GM19438 (cell line): ENCODE results near the gene C4orf36.
"Not testable (repeated sequence)": the region's sequence is repeated elsewhere in the genome, so short reads cannot be mapped to it uniquely, and the experiment has no call there.

Source experiments
- ATAC-seq: cut with Tn5 transposase; IDR thresholded peaks from one replicate; pipeline ENCODE4 v1.9.1; 2021; ENCODE audit warnings: low read depth; ENCODE audit not compliant: unreplicated experiment

The C4orf36 gene

GRCh38 chr4:86917212-86918039 lies 25.2 kb upstream of the C4orf36 start:
- no peak for ATAC-seq

- ATAC-seq = no peak
These were observed 24.2 kb upstream of the C4orf36 start for GRCh38 chr4:86916392-86916791.

DNA sequence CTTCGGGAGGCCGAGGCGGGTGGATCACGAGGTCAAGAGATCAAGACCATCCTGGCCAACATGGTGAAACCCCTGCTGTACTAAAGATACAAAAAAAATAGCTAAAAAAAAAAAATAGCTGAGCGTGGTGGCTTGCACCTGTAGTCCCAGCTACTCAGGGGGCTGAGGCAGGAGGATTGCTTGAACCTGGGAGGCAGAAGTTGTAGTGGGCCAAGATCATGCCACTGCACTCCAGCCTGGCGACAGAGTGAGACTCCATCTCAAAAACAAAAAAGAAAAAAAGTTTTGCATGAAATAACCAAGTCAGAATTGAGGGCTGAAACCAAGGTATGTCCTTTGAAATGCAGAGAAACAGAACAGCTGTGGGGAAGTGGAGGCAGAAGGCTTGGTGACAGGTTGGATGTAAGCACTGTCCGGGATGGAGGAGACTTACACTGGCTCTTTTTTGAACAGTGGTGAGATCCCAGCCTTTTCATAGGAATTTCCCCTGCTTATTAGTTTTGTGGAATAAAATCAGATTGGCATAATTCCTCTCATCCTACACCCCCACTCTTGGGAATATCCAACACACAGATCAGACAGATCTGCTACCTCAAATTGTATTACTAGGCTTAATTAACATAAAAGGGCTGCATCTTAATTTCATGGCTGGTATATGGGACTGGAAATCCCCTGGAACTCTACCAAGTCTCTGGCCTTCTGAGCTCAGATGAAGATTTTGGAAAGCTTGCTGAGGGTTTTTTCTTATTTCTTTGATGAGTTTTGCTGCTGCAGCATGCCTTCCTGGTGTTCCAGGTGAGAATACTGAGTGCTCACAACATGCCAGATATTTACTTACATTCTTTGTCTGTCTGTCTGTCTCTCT lies 18.8 kb upstream of the C4orf36 start:
- ATAC-seq = no peak

- ATAC-seq = no peak
These were observed 18.1 kb upstream of the C4orf36 start for GRCh38 chr4:86910369-86910768.

GRCh38 chr4:86909546-86910295 lies 17.5 kb upstream of the C4orf36 start:
- no peak for ATAC-seq

GRCh38 chr4:86908251-86908657 lies 16.0 kb upstream of the C4orf36 start:
- no peak for ATAC-seq

- no peak for ATAC-seq
These were observed 9.6 kb upstream of the C4orf36 start for GRCh38 chr4:86901864-86902263.

GRCh38 chr4:86898562-86898961 lies 6.3 kb upstream of the C4orf36 start:
- no peak for ATAC-seq

DNA sequence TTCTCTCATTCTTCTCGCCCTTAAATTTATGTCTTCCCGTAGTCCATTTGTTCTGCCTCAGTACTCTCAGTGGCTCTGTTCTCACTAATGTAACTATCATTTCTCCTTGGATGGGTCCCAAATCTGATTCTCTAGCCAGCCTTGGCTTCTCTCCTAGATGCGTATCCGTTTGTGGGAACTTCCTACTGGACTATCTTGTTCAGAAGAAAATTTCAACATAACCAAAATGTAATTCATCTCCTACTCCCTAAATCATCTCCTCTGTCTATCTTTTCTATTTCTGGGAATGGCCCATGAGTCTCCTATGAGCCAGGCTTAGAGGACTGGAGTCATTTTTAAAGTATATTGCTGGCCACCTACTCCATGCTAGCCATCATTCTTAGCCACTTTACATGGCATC lies 4.4 kb upstream of the C4orf36 start:
- no peak for ATAC-seq

DNA sequence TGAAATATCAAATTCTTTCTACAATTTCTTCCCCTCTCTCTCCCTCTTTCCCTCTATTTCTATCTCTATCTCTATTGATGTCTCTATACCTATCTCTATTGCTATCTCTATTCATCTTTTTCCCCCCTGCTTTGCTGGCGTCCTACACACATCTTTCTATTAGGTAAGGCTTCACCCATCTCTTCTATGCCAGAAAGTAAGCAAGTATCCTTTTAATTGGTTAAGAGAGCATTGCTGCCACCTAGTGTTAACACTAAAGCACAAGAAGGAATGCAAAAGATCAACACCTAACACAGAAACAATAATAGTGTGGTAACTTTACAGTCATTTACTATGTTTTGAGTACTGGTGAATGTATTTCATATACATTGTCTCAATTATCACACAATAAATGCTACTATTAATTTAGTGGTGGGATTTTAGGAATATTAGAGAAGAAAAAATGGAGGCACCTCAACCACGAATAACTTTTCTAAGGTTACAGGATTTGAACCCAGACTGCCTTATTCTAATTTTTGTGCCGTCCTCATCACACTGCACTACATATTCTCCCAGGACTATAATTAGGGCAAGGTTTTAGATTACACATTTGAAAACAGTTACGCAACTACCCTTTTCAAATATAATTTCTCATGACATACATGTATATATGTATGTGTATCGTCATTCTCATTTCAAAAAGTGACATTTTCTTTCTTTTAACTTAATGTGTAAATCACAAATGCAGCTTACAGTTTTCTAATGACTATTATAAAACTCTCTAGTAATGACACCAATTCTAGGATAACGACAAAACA lies 3.7 kb upstream of the C4orf36 start:
- peak; percentile 49 for ATAC-seq

DNA sequence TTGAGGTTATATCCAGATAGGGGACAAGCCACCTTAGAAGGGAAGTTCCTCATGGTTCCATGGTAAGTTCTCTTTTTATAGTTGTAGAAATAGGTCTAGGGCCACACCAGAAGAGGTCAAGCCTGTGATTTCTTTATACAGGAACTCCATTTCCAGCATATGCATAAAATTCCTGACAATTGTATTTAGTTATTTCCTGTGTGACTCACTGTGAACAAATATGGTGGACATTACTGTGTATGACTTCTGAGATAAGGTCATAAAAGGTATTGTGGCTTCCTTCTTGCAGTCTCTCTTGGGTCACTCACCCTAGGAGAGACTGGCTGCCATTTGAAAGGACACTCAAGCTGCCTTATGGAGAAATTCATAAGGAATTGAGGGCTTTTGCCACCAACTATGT lies 2.2 kb upstream of the C4orf36 start:
- no peak for ATAC-seq

- no peak for ATAC-seq
These were observed 914 bp upstream of the C4orf36 start for GRCh38 chr4:86893136-86893535.

- no peak for ATAC-seq
These were observed 376 bp upstream of the C4orf36 start for GRCh38 chr4:86892636-86892960.

DNA sequence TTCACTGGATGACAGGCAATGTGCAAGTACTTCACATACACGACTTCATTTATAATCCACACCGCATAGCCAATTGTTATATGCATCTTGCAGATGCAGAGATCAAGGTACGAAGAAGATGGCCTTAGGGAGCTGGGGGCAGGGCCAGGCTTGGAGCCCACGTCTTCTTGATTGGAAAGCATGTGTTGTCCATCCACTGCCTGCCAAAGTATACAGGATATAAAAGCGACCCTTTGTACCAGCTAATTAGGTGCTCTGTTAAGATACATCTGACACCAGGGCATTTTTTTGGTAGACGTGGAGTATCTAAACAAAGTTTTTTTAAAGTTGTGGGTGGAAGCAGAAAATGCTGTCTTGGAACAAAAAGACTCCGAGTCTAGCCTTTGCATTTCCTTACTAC lies 1.4 kb downstream of the C4orf36 start:
- ATAC-seq = no peak

DNA sequence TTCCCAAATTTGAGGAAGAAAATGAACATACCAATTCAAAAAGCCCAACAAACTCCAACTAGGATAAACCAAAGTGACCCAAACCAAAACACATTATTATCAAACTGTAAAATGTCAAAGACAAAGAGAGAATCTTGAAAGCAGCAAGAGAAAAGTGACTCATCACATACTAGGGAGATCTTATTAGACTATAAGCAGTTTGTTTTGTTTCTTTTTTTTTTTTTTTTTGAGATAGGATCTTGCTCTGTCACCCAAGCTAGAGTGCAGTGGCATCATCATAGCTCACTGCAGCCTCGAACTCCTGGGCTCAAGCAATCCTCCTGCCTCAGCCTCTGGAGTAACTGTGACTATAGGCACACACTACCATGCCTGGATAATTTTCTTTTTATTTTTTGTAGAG lies 12.6 kb downstream of the C4orf36 start:
- ATAC-seq = no peak

- ATAC-seq = no peak
These were observed 13.6 kb downstream of the C4orf36 start for GRCh38 chr4:86878640-86879039.

- ATAC-seq = no peak
These were observed 15.1 kb downstream of the C4orf36 start for GRCh38 chr4:86876894-86877685.

- not testable (repeated sequence) for ATAC-seq
These were observed 16.8 kb downstream of the C4orf36 start for GRCh38 chr4:86875436-86875835.

GRCh38 chr4:86872135-86872534 lies 20.1 kb downstream of the C4orf36 start:
- no peak for ATAC-seq
